Measurements from ENCODE around the gene MNS1. TPM values are rescaled to one million over a fixed set of nuclear protein-coding genes. Genes with fewer than 3 reads are reported as not detected.

Gene MNS1
- total and polyA plus RNA-seq, 2 donors from 2014 or later: 5.6 to 6.9 TPM

DNA sequence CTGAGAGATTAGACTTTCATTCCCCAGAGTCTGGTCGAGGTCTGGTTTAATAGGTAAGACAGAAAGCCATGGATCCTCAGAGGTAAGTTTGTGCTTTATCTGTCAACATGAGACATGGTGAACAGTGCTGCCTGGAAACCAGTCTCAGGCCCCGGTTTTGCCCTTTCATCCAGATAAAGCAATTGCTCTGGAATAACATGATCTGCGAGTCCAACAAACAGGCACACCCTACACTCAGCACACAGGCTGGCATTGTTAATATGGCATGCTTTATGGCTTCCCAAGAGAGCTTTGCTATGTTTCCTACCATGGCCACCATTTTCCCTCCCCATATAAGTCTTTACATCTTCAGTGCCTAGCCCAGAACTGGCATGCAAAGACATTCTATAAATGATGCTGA, 30.1 kb upstream of the MNS1 start:
- no peak overlapping the region for H3K4me3 ChIP-seq (ENCODE audit: low read length in 3 of 3)
- H3K9me3 ChIP-seq (ENCODE audit: control insufficient read depth in 2 of 3, insufficient read depth in 1 of 3, low read length in 3 of 3): no peaks in the 10 kb centered on the region
- H3K4me1 ChIP-seq (ENCODE audit: control insufficient read depth in 2 of 3, insufficient read depth in 2 of 3, low read depth in 1 of 3, low read length in 3 of 3): no peaks in the 10 kb centered on the region
- TF ChIP-seq, protein P1, sequence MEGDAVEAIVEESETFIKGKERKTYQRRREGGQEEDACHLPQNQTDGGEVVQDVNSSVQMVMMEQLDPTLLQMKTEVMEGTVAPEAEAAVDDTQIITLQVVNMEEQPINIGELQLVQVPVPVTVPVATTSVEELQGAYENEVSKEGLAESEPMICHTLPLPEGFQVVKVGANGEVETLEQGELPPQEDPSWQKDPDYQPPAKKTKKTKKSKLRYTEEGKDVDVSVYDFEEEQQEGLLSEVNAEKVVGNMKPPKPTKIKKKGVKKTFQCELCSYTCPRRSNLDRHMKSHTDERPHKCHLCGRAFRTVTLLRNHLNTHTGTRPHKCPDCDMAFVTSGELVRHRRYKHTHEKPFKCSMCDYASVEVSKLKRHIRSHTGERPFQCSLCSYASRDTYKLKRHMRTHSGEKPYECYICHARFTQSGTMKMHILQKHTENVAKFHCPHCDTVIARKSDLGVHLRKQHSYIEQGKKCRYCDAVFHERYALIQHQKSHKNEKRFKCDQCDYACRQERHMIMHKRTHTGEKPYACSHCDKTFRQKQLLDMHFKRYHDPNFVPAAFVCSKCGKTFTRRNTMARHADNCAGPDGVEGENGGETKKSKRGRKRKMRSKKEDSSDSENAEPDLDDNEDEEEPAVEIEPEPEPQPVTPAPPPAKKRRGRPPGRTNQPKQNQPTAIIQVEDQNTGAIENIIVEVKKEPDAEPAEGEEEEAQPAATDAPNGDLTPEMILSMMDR (IDR thresholded peaks at IDR 0.05; ENCODE audit: borderline replicate concordance, extremely low read depth, insufficient read depth): no peak
- H3K36me3 ChIP-seq (ENCODE audit: control insufficient read depth in 2 of 3, insufficient read depth in 3 of 3, low read length in 3 of 3): no peaks in the 10 kb centered on the region
- no peak overlapping the region for H3K27ac ChIP-seq (ENCODE audit: low read depth in 2 of 2, low read length in 2 of 2)
- FAIRE-seq (no peak), DNase-seq (no peak)
- intact Hi-C loops (cut with DNase I): no loop called here
- H3K9ac ChIP-seq (ENCODE audit: low read length in 3 of 3): no peak overlapping the region
- no peaks in the 10 kb centered on the region for H3K27me3 ChIP-seq (ENCODE audit: control insufficient read depth, insufficient read depth, low read length)

DNA sequence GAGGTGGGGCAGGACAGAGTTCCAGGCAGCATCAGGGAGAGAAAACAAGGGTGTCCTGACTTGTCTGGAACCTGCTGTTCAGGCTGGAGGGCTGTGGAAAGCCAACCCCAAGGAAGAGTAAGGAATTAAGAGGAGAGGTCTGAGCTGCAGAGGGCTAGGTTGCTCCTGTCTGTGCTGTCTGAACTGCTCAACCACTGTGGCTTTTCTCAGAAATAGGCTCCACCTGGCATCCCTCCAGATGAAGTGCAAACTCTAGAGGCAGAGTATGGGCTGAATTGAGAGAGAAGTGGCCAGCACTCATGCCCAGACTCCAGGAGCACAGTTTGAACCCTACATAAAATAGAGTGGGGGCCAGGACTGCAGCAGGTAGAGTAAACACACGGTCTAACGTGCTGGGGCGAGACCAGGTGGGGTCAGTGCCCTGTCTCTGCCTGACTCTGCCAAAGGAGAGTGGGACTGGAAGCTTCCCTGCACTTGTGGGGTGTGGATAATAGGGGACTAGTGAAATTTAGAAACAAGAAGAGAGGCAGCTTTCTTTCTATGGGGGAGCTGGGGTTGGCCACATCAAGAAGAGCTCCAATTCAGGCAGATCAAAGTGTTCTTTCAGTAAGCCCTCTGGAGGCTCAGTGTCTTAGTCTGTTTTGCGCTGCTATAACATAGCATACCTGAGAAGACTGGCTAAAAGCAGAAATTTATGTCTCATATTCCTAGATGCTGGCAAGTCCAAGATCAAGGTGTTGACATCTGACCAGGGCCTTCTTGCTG, 28.0 kb upstream of the MNS1 start:
- TF ChIP-seq, protein P1 (IDR thresholded peaks at IDR 0.05; ENCODE audit: borderline replicate concordance, extremely low read depth, insufficient read depth): no peak
- Histone ChIP-seq H3K36me3 (ENCODE audit: control insufficient read depth in 2 of 3, insufficient read depth in 3 of 3, low read length in 3 of 3) (no peaks in the 10 kb centered on the region), H3K4me3 (ENCODE audit: low read length in 3 of 3) (no peak overlapping the region), H3K9me3 (ENCODE audit: control insufficient read depth in 2 of 3, insufficient read depth in 1 of 3, low read length in 3 of 3) (no peaks in the 10 kb centered on the region), H3K4me1 (ENCODE audit: control insufficient read depth in 2 of 3, insufficient read depth in 2 of 3, low read depth in 1 of 3, low read length in 3 of 3) (no peaks in the 10 kb centered on the region), H3K9ac (ENCODE audit: low read length in 3 of 3) (no peak overlapping the region), H3K27ac (ENCODE audit: low read depth in 2 of 2, low read length in 2 of 2) (no peak overlapping the region), H3K27me3 (ENCODE audit: control insufficient read depth, insufficient read depth, low read length) (no peaks in the 10 kb centered on the region)
- intact Hi-C loops (cut with DNase I): no loop called here
- FAIRE-seq: no peak
- no peak for DNase-seq

DNA sequence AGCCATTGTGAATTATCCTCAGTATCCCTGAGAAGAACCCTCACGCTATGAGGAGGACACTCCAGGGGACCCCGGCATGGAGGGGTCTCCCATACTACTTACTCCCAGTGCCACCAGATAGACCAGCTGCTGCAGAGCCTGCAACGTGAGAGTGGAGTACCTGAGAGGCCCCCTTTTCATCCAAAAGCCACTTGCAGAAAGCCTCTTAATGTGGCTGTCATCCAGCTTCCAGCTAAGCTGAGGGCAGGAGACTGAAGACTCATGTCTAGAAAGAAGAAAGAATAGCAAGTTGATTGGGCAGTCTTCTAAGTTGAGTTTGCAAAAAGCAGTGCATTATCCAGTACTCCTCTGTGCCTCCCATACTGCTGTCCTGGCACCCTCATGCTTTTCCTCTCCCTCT, 27.3 kb upstream of the MNS1 start:
- TF ChIP-seq, protein P1 (IDR thresholded peaks at IDR 0.05; ENCODE audit: borderline replicate concordance, extremely low read depth, insufficient read depth): no peak
- FAIRE-seq: no peak
- Histone ChIP-seq H3K27ac (ENCODE audit: low read depth in 2 of 2, low read length in 2 of 2) (no peak overlapping the region), H3K36me3 (ENCODE audit: control insufficient read depth in 2 of 3, insufficient read depth in 3 of 3, low read length in 3 of 3) (no peaks in the 10 kb centered on the region), H3K9me3 (ENCODE audit: control insufficient read depth in 2 of 3, insufficient read depth in 1 of 3, low read length in 3 of 3) (no peaks in the 10 kb centered on the region), H3K27me3 (ENCODE audit: control insufficient read depth, insufficient read depth, low read length) (no peaks in the 10 kb centered on the region), H3K4me3 (ENCODE audit: low read length in 3 of 3) (no peak overlapping the region), H3K4me1 (ENCODE audit: control insufficient read depth in 2 of 3, insufficient read depth in 2 of 3, low read depth in 1 of 3, low read length in 3 of 3) (no peaks in the 10 kb centered on the region), H3K9ac (ENCODE audit: low read length in 3 of 3) (no peak overlapping the region)
- intact Hi-C loops (cut with DNase I): no loop called here
- DNase-seq: no peak

Measured in kidney (tissue), 14 donors.